ENCODE measurements around the gene RNLS.

The RNLS gene

GRCh38 chr10:88379575-88379974 lies 203.5 kb downstream of the RNLS start:
- Histone ChIP-seq H3K9me3 (ENCODE audit: insufficient read depth, low read length) (peaks cover 9% of the 10 kb centered on the region; the same call in 1 of the 2 replicates), H3K27ac (ENCODE audit: low read depth, low read length) (no peak overlapping the region), H3K79me2 (ENCODE audit: insufficient read depth, low read length) (no peaks in the 10 kb centered on the region), H3K27me3 (ENCODE audit: low read length) (no peaks in the 10 kb centered on the region), H3F3A (ENCODE audit: insufficient read depth) (peaks cover 4% of the 10 kb centered on the region; the same call in 1 of the 2 replicates), H2AFZ (ENCODE audit: low read depth, low read length, severe bottlenecking) (no peak overlapping the region), H3K36me3 (ENCODE audit: low read length) (peaks cover 15% of the 10 kb centered on the region; the same call in 1 of the 2 replicates), H4K20me1 (ENCODE audit: low read depth, low read length) (no peaks in the 10 kb centered on the region), H3K9ac (ENCODE audit: low read length) (no peak overlapping the region), H3K4me2 (ENCODE audit: low read depth, low read length, poor library complexity, severe bottlenecking) (no peak overlapping the region), H3K9me2 (replicated peaks; ENCODE audit: insufficient read depth, low read length) (no peaks in the 10 kb centered on the region), H3K4me3 (ENCODE audit: insufficient read depth, low read length, poor library complexity, severe bottlenecking) (no peak overlapping the region)
- TF ChIP-seq EZH2phosphoT487 (conservative IDR thresholded peaks at IDR 0.05; ENCODE audit: low read length), result no peak
- TF ChIP-seq CTCF (IDR thresholded peaks at IDR 0.05; ENCODE audit: insufficient read depth, low read length, poor library complexity, severe bottlenecking), result no peak

GRCh38 chr10:88377510-88377909 lies 205.6 kb downstream of the RNLS start:
- Histone ChIP-seq H2AFZ (ENCODE audit: low read depth, low read length, severe bottlenecking) (no peak overlapping the region), H3K27ac (ENCODE audit: low read depth, low read length) (no peak overlapping the region), H3F3A (ENCODE audit: insufficient read depth) (no peaks in the 10 kb centered on the region), H3K27me3 (ENCODE audit: low read length) (no peaks in the 10 kb centered on the region), H3K4me3 (ENCODE audit: insufficient read depth, low read length, poor library complexity, severe bottlenecking) (no peak overlapping the region), H4K20me1 (ENCODE audit: low read depth, low read length) (no peaks in the 10 kb centered on the region), H3K9me2 (replicated peaks; ENCODE audit: insufficient read depth, low read length) (no peaks in the 10 kb centered on the region), H3K36me3 (ENCODE audit: low read length) (0 out of 2 replicates have a peak, but pooled peaks cover 3% of the 10 kb centered on the region), H3K79me2 (ENCODE audit: insufficient read depth, low read length) (no peaks in the 10 kb centered on the region), H3K4me2 (ENCODE audit: low read depth, low read length, poor library complexity, severe bottlenecking) (no peak overlapping the region), H3K9ac (ENCODE audit: low read length) (no peak overlapping the region), H3K9me3 (ENCODE audit: insufficient read depth, low read length) (0 out of 2 replicates have a peak, but pooled peaks cover 1% of the 10 kb centered on the region)
- TF ChIP-seq CTCF (IDR thresholded peaks at IDR 0.05; ENCODE audit: insufficient read depth, low read length, poor library complexity, severe bottlenecking), result no peak
- TF ChIP-seq EZH2phosphoT487 (conservative IDR thresholded peaks at IDR 0.05; ENCODE audit: low read length), result no peak

- no peaks in the 10 kb centered on the region for H3K9me2 ChIP-seq (replicated peaks; ENCODE audit: insufficient read depth, low read length)
- H3K27ac ChIP-seq (ENCODE audit: low read depth, low read length), result no peak overlapping the region
- H3K79me2 ChIP-seq (ENCODE audit: insufficient read depth, low read length), result no peaks in the 10 kb centered on the region
- H3K4me3 ChIP-seq (ENCODE audit: insufficient read depth, low read length, poor library complexity, severe bottlenecking), result no peak overlapping the region
- no peak overlapping the region for H3K4me2 ChIP-seq (ENCODE audit: low read depth, low read length, poor library complexity, severe bottlenecking)
- no peaks in the 10 kb centered on the region for H3K9me3 ChIP-seq (ENCODE audit: insufficient read depth, low read length)
- no peaks in the 10 kb centered on the region for H3K27me3 ChIP-seq (ENCODE audit: low read length)
- H3K36me3 ChIP-seq (ENCODE audit: low read length), result no peaks in the 10 kb centered on the region
- H4K20me1 ChIP-seq (ENCODE audit: low read depth, low read length), result no peaks in the 10 kb centered on the region
- TF ChIP-seq CTCF (IDR thresholded peaks at IDR 0.05; ENCODE audit: insufficient read depth, low read length, poor library complexity, severe bottlenecking), result no peak
- no peak for TF ChIP-seq EZH2phosphoT487 (conservative IDR thresholded peaks at IDR 0.05; ENCODE audit: low read length)
- no peak overlapping the region for H2AFZ ChIP-seq (ENCODE audit: low read depth, low read length, severe bottlenecking)
- H3F3A ChIP-seq (ENCODE audit: insufficient read depth), result no peaks in the 10 kb centered on the region
- no peak overlapping the region for H3K9ac ChIP-seq (ENCODE audit: low read length)
Measured at GRCh38 chr10:88374392-88375175, 208.5 kb downstream of the RNLS start.
